HEK293 (cell line): ENCODE data around the gene ELL.

Source experiments
- GLIS2 ChIP-seq: fragments of 450-650 bp; formaldehyde crosslinking; IDR thresholded peaks from 2 replicates; pipeline ENCODE4 v1.5.1; 2016; ENCODE audit warnings: missing biosample characterization, missing genetic modification characterization
- HOXD13 ChIP-seq: sonication (generic); formaldehyde crosslinking; IDR thresholded peaks from 2 replicates; pipeline ENCODE4 v1.8.0; 2022; ENCODE audit warnings: missing genetic modification reagents, borderline replicate concordance
- KLF9 ChIP-seq: fragments of 450-650 bp; formaldehyde crosslinking; IDR thresholded peaks from 2 replicates; pipeline ENCODE4 v1.5.1; 2016; ENCODE audit warnings: missing biosample characterization, missing genetic modification characterization, low read depth
- SP7 ChIP-seq: fragments of 450-650 bp; formaldehyde crosslinking; IDR thresholded peaks from 2 replicates; pipeline ENCODE4 v1.5.1; 2016; ENCODE audit warnings: missing biosample characterization, missing genetic modification characterization
- ZFP41 ChIP-seq: fragments of 450-650 bp; formaldehyde crosslinking; IDR thresholded peaks from 2 replicates; pipeline ENCODE4 v1.5.1; 2016; ENCODE audit warnings: missing biosample characterization, missing genetic modification characterization, borderline replicate concordance
- ZIC2 ChIP-seq: fragments of 450-650 bp; formaldehyde crosslinking; IDR thresholded peaks from 2 replicates; pipeline ENCODE4 v1.5.1; 2016; ENCODE audit warnings: missing biosample characterization, missing genetic modification characterization
- ZNF394 ChIP-seq: fragments of 450-650 bp; formaldehyde crosslinking; IDR thresholded peaks from 2 replicates; pipeline ENCODE4 v1.5.1; 2016; ENCODE audit warnings: missing biosample characterization, missing genetic modification characterization, mild to moderate bottlenecking, moderate library complexity, borderline replicate concordance
- ZNF48 ChIP-seq: fragments of 450-650 bp; formaldehyde crosslinking; IDR thresholded peaks from 2 replicates; pipeline ENCODE4 v1.5.1; 2016; ENCODE audit warnings: missing biosample characterization, missing genetic modification characterization
- ZNF623 ChIP-seq: fragments of 450-650 bp; formaldehyde crosslinking; IDR thresholded peaks from 2 replicates; pipeline ENCODE4 v1.5.1; 2016; ENCODE audit warnings: missing biosample characterization, missing genetic modification characterization
- ZNF670 ChIP-seq: fragments of 450-650 bp; formaldehyde crosslinking; IDR thresholded peaks from 2 replicates; pipeline ENCODE4 v1.5.1; 2016; ENCODE audit warnings: missing biosample characterization, missing genetic modification characterization, low read depth
- ZNF701 ChIP-seq: fragments of 450-650 bp; formaldehyde crosslinking; IDR thresholded peaks from 2 replicates; pipeline ENCODE4 v1.5.1; 2016; ENCODE audit warnings: missing biosample characterization, missing genetic modification characterization
- ZSCAN30 ChIP-seq: fragments of 450-650 bp; IDR thresholded peaks from 2 replicates; pipeline ENCODE4 v1.5.1; 2018; ENCODE audit warnings: missing biosample characterization, mild to moderate bottlenecking, missing genetic modification characterization, moderate library complexity
- ZXDB ChIP-seq: fragments of 450-650 bp; formaldehyde crosslinking; IDR thresholded peaks from 2 replicates; pipeline ENCODE4 v1.5.1; 2016; ENCODE audit warnings: missing biosample characterization, missing genetic modification characterization
- TF ChIP-seq, protein P1 (sequence below): fragments of 450-650 bp; formaldehyde crosslinking; IDR thresholded peaks from 2 replicates; pipeline ENCODE4 v1.5.1; 2016; ENCODE audit warnings: missing biosample characterization, missing genetic modification characterization
- TF ChIP-seq, protein P2 (sequence below): fragments of 450-650 bp; formaldehyde crosslinking; IDR thresholded peaks from 2 replicates; pipeline ENCODE4 v1.5.1; 2016; ENCODE audit warnings: missing biosample characterization, missing genetic modification characterization
- TF ChIP-seq, protein P3 (sequence below): fragments of 450-650 bp; formaldehyde crosslinking; IDR thresholded peaks from 2 replicates; pipeline ENCODE4 v1.5.1; 2016; ENCODE audit warnings: missing biosample characterization, missing genetic modification characterization, low read depth
- TF ChIP-seq, protein P4 (sequence below): fragments of 450-650 bp; formaldehyde crosslinking; conservative IDR thresholded peaks from 2 replicates; pipeline ENCODE4 v1.5.1; 2016; ENCODE audit warnings: low read depth, missing biosample characterization, missing genetic modification characterization
- TF ChIP-seq, protein P5 (sequence below): fragments of 450-650 bp; formaldehyde crosslinking; IDR thresholded peaks from 2 replicates; pipeline ENCODE4 v1.5.1; 2017; ENCODE audit warnings: missing biosample characterization, missing genetic modification characterization
- TF ChIP-seq, protein P6 (sequence below): fragments of 450-650 bp; formaldehyde crosslinking; IDR thresholded peaks from 2 replicates; pipeline ENCODE4 v1.5.1; 2016; ENCODE audit warnings: missing biosample characterization, missing genetic modification characterization
- TF ChIP-seq, protein P7 (sequence below): fragments of 450-650 bp; formaldehyde crosslinking; IDR thresholded peaks from 2 replicates; pipeline ENCODE4 v1.5.1; 2016; ENCODE audit warnings: missing biosample characterization, missing genetic modification characterization

Gene ELL

DNA sequence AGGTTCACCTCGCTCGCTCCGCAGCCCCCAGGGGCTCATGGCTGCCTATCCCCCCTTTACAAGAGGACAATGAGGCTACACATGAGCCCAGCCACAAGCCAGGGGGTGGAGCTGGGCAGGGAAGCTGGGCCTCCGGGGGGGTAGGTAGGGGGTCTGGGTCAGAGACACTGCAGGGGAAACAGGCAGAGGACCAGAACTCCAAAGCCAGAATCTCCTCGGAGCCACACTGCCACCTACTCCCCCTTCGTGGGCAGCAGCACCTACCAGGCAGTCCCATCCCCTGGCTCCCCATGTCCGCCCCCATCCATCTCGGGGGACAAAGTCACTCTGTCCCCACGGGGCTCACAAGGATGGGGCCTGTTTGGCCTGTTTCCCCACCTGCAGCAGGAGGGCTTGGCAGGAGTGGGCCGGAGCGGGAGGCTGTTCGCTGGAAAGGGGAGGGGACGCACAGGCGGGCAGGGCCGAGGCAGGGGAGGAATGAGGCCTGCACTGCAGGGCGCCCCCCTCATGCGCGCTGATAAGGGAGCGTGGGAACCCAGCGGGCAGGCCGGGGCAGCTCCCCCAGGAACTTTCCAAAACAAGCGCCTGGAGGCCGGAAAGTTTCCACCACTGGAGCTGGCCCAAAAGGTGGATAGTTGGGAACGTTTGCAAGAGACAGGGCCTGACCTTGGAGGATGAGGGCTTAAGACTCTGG is 83.4 kb downstream of the ELL start (continued):
- TF ChIP-seq, protein P1, sequence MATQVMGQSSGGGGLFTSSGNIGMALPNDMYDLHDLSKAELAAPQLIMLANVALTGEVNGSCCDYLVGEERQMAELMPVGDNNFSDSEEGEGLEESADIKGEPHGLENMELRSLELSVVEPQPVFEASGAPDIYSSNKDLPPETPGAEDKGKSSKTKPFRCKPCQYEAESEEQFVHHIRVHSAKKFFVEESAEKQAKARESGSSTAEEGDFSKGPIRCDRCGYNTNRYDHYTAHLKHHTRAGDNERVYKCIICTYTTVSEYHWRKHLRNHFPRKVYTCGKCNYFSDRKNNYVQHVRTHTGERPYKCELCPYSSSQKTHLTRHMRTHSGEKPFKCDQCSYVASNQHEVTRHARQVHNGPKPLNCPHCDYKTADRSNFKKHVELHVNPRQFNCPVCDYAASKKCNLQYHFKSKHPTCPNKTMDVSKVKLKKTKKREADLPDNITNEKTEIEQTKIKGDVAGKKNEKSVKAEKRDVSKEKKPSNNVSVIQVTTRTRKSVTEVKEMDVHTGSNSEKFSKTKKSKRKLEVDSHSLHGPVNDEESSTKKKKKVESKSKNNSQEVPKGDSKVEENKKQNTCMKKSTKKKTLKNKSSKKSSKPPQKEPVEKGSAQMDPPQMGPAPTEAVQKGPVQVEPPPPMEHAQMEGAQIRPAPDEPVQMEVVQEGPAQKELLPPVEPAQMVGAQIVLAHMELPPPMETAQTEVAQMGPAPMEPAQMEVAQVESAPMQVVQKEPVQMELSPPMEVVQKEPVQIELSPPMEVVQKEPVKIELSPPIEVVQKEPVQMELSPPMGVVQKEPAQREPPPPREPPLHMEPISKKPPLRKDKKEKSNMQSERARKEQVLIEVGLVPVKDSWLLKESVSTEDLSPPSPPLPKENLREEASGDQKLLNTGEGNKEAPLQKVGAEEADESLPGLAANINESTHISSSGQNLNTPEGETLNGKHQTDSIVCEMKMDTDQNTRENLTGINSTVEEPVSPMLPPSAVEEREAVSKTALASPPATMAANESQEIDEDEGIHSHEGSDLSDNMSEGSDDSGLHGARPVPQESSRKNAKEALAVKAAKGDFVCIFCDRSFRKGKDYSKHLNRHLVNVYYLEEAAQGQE (tag by site-specific recombination): peak; percentile 47; the same call in 1 of the 2 replicates
- TF ChIP-seq, protein P2, sequence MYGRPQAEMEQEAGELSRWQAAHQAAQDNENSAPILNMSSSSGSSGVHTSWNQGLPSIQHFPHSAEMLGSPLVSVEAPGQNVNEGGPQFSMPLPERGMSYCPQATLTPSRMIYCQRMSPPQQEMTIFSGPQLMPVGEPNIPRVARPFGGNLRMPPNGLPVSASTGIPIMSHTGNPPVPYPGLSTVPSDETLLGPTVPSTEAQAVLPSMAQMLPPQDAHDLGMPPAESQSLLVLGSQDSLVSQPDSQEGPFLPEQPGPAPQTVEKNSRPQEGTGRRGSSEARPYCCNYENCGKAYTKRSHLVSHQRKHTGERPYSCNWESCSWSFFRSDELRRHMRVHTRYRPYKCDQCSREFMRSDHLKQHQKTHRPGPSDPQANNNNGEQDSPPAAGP: peak; percentile 94
- TF ChIP-seq ZNF670 (tag by site-specific recombination): no peak
- TF ChIP-seq, protein P3, sequence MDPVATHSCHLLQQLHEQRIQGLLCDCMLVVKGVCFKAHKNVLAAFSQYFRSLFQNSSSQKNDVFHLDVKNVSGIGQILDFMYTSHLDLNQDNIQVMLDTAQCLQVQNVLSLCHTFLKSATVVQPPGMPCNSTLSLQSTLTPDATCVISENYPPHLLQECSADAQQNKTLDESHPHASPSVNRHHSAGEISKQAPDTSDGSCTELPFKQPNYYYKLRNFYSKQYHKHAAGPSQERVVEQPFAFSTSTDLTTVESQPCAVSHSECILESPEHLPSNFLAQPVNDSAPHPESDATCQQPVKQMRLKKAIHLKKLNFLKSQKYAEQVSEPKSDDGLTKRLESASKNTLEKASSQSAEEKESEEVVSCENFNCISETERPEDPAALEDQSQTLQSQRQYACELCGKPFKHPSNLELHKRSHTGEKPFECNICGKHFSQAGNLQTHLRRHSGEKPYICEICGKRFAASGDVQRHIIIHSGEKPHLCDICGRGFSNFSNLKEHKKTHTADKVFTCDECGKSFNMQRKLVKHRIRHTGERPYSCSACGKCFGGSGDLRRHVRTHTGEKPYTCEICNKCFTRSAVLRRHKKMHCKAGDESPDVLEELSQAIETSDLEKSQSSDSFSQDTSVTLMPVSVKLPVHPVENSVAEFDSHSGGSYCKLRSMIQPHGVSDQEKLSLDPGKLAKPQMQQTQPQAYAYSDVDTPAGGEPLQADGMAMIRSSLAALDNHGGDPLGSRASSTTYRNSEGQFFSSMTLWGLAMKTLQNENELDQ (tag by site-specific recombination): no peak
- TF ChIP-seq, protein P4, sequence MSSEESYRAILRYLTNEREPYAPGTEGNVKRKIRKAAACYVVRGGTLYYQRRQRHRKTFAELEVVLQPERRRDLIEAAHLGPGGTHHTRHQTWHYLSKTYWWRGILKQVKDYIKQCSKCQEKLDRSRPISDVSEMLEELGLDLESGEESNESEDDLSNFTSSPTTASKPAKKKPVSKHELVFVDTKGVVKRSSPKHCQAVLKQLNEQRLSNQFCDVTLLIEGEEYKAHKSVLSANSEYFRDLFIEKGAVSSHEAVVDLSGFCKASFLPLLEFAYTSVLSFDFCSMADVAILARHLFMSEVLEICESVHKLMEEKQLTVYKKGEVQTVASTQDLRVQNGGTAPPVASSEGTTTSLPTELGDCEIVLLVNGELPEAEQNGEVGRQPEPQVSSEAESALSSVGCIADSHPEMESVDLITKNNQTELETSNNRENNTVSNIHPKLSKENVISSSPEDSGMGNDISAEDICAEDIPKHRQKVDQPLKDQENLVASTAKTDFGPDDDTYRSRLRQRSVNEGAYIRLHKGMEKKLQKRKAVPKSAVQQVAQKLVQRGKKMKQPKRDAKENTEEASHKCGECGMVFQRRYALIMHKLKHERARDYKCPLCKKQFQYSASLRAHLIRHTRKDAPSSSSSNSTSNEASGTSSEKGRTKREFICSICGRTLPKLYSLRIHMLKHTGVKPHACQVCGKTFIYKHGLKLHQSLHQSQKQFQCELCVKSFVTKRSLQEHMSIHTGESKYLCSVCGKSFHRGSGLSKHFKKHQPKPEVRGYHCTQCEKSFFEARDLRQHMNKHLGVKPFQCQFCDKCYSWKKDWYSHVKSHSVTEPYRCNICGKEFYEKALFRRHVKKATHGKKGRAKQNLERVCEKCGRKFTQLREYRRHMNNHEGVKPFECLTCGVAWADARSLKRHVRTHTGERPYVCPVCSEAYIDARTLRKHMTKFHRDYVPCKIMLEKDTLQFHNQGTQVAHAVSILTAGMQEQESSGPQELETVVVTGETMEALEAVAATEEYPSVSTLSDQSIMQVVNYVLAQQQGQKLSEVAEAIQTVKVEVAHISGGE: peak; percentile 42
- TF ChIP-seq, protein P5, sequence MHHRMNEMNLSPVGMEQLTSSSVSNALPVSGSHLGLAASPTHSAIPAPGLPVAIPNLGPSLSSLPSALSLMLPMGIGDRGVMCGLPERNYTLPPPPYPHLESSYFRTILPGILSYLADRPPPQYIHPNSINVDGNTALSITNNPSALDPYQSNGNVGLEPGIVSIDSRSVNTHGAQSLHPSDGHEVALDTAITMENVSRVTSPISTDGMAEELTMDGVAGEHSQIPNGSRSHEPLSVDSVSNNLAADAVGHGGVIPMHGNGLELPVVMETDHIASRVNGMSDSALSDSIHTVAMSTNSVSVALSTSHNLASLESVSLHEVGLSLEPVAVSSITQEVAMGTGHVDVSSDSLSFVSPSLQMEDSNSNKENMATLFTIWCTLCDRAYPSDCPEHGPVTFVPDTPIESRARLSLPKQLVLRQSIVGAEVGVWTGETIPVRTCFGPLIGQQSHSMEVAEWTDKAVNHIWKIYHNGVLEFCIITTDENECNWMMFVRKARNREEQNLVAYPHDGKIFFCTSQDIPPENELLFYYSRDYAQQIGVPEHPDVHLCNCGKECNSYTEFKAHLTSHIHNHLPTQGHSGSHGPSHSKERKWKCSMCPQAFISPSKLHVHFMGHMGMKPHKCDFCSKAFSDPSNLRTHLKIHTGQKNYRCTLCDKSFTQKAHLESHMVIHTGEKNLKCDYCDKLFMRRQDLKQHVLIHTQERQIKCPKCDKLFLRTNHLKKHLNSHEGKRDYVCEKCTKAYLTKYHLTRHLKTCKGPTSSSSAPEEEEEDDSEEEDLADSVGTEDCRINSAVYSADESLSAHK (tag by site-specific recombination): peak; percentile 86
- TF ChIP-seq ZNF48 (tag by site-specific recombination): no peak
- TF ChIP-seq HOXD13 (CRISPR knock-in tag): no peak
- peak; percentile 40; the same call in 1 of the 2 replicates for TF ChIP-seq ZNF701
- TF ChIP-seq ZNF394: no peak; the same call in 1 of the 2 replicates
- peak; percentile 97 for TF ChIP-seq GLIS2 (tag by site-specific recombination)
- TF ChIP-seq ZNF623 (tag by site-specific recombination): no peak
- TF ChIP-seq SP7 (tag by site-specific recombination): peak; percentile 94
- TF ChIP-seq ZIC2 (tag by site-specific recombination): peak; percentile 100
- TF ChIP-seq ZFP41 (tag by site-specific recombination): no peak
- peak; percentile 97 for TF ChIP-seq ZXDB (tag by site-specific recombination)
- TF ChIP-seq, protein P6, sequence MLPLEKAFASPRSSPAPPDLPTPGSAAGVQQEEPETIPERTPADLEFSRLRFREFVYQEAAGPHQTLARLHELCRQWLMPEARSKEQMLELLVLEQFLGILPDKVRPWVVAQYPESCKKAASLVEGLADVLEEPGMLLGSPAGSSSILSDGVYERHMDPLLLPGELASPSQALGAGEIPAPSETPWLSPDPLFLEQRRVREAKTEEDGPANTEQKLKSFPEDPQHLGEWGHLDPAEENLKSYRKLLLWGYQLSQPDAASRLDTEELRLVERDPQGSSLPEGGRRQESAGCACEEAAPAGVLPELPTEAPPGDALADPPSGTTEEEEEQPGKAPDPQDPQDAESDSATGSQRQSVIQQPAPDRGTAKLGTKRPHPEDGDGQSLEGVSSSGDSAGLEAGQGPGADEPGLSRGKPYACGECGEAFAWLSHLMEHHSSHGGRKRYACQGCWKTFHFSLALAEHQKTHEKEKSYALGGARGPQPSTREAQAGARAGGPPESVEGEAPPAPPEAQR (tag by site-specific recombination): 0 out of 2 replicates have a peak, but pooled peaks have one; percentile 17
- peak; percentile 73 for TF ChIP-seq ZSCAN30 (tag by site-specific recombination)
- TF ChIP-seq KLF9 (tag by site-specific recombination): no peak; the same call in none of the 2 replicates
- TF ChIP-seq, protein P7, sequence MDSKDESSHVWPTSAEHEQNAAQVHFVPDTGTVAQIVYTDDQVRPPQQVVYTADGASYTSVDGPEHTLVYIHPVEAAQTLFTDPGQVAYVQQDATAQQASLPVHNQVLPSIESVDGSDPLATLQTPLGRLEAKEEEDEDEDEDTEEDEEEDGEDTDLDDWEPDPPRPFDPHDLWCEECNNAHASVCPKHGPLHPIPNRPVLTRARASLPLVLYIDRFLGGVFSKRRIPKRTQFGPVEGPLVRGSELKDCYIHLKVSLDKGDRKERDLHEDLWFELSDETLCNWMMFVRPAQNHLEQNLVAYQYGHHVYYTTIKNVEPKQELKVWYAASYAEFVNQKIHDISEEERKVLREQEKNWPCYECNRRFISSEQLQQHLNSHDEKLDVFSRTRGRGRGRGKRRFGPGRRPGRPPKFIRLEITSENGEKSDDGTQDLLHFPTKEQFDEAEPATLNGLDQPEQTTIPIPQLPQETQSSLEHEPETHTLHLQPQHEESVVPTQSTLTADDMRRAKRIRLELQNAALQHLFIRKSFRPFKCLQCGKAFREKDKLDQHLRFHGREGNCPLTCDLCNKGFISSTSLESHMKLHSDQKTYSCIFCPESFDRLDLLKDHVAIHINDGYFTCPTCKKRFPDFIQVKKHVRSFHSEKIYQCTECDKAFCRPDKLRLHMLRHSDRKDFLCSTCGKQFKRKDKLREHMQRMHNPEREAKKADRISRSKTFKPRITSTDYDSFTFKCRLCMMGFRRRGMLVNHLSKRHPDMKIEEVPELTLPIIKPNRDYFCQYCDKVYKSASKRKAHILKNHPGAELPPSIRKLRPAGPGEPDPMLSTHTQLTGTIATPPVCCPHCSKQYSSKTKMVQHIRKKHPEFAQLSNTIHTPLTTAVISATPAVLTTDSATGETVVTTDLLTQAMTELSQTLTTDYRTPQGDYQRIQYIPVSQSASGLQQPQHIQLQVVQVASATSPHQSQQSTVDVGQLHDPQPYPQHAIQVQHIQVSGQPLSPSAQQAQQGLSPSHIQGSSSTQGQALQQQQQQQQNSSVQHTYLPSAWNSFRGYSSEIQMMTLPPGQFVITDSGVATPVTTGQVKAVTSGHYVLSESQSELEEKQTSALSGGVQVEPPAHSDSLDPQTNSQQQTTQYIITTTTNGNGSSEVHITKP (tag by site-specific recombination): peak; percentile 91
